Body of pancreas (tissue), 4 donors: ENCODE results near the gene SYT2. TPM values are rescaled to one million over a fixed set of nuclear protein-coding genes. Genes with fewer than 3 reads are reported as not detected.

Experiments used
- ATAC-seq: fragments of 150-250 bp; one replicate; pipeline ENCODE4 v1.9.1; 2016
- DNase-seq, 4 donors: peaks; one replicate each; pipeline ENCODE4 v3.0.0-alpha.2; 2019
- H3K27ac ChIP-seq, 4 donors: fragments of 200-600 bp; sonication (generic); 1 replicate in 3 of 4; 2 replicates in 1 of 4; pipeline versions ENCODE4 v1.5.1 to v1.6.1; 2016 to 2019; ENCODE audit warnings: mild to moderate bottlenecking in 1 of 4, mixed read lengths in 1 of 4, moderate library complexity in 1 of 4
- H3K27me3 ChIP-seq, 2 donors: fragments of 200-600 bp; sonication (generic); one replicate each; pipeline ENCODE4 v1.6.0; 2016; ENCODE audit warnings: mild to moderate bottlenecking in 1 of 2
- H3K36me3 ChIP-seq, 2 donors: fragments of 200-600 bp; sonication (generic); replicated peaks in 1 of 2; 2 replicates each; pipeline ENCODE4 v1.5.1; 2016; ENCODE audit warnings: low read depth in 2 of 2; ENCODE audit not compliant: insufficient read depth in 1 of 2
- H3K4me1 ChIP-seq: fragments of 200-600 bp; sonication (generic); one replicate; pipeline ENCODE4 v1.6.0; 2016
- H3K4me3 ChIP-seq, 2 donors: fragments of 200-600 bp; sonication (generic); 1 replicate in 1 of 2; 2 replicates in 1 of 2; pipeline ENCODE4 v1.5.1; 2016 to 2019
- H3K9me3 ChIP-seq, 3 donors: fragments of 200-600 bp; sonication (generic); 1 replicate in 2 of 3; 2 replicates in 1 of 3; pipeline ENCODE4 v1.5.1; 2016
- CTCF ChIP-seq, 7 experiments: fragments of 450-650 bp in 4 of 7; fragments of 200-600 bp in 3 of 7; sonication (generic) in 3 of 7; IDR thresholded peaks; one replicate each; pipeline ENCODE4 v1.5.1; 2016 to 2019; ENCODE audit warnings: antibody characterized with exemption in 7 of 7
- POLR2A ChIP-seq, 3 donors: fragments of 450-650 bp; IDR thresholded peaks; one replicate each; pipeline ENCODE4 v1.6.1; 2016; ENCODE audit warnings: antibody characterized with exemption in 3 of 3, mild to moderate bottlenecking in 2 of 3
- WGBS, 2 donors: methylation state at CpG; one replicate each; pipeline ENCODE4 v1.1.5; 2017; 5-methylcytosine and 5-hydroxymethylcytosine counted together
- intact Hi-C: fragments of 100-400 bp; cut with DNase I; formaldehyde crosslinking; loops from one replicate; pipeline ENCODE4 v1.15.1; 2023
- total RNA-seq, 2 donors: library from RNA; depleted of rRNA; stranded (reverse); fragments of >200 nt; gene quantifications; one replicate each; pipeline ENCODE4 v1.1.0, GENCODE V29; 2016

SYT2 gene
- total RNA-seq, 2 donors from 2014 or later: not detected

GRCh38 chr1:202701200-202701599, 9.1 kb downstream of the SYT2 start:
- Histone ChIP-seq H3K36me3 (no peaks in the 10 kb centered on the region), H3K4me3 (no peak overlapping the region), H3K27me3 (no peaks in the 10 kb centered on the region), H3K9me3 (no peaks in the 10 kb centered on the region), H3K4me1 (peaks cover 5% of the 10 kb centered on the region), H3K27ac (no peak overlapping the region)
- DNase-seq (no peak), ATAC-seq (no peak)
- intact Hi-C loops: no loop called here
- WGBS, 2 donors: 86% methylated on average over 3 of the region's 3 CpGs
- TF ChIP-seq CTCF (IDR thresholded peaks at IDR 0.05): no peak
- TF ChIP-seq POLR2A (IDR thresholded peaks at IDR 0.05): no peak

- H3K4me1 ChIP-seq: peaks cover 5% of the 10 kb centered on the region
- no peaks in the 10 kb centered on the region for H3K27me3 ChIP-seq
- no peak overlapping the region for H3K27ac ChIP-seq
- DNase-seq (no peak), ATAC-seq (no peak)
- WGBS, 2 donors: 50 to 57% methylated on average over 4 to 5 of the region's 5 CpGs
- H3K36me3 ChIP-seq: no peaks in the 10 kb centered on the region
- TF ChIP-seq POLR2A (IDR thresholded peaks at IDR 0.05) (no peak), CTCF (IDR thresholded peaks at IDR 0.05) (no peak)
- no peak overlapping the region for H3K4me3 ChIP-seq
- intact Hi-C loops: no loop called here
- H3K9me3 ChIP-seq: no peaks in the 10 kb centered on the region
These were observed 10.2 kb downstream of the SYT2 start for GRCh38 chr1:202700061-202700460.

- 53 to 72% methylated on average over 8 of the region's 8 CpGs for WGBS, 2 donors
- DNase-seq: no peak
These were observed 12.0 kb downstream of the SYT2 start for GRCh38 chr1:202698276-202698675.

GRCh38 chr1:202697038-202697437, 13.2 kb downstream of the SYT2 start:
- no peak overlapping the region for H3K27ac ChIP-seq
- ATAC-seq: peak; percentile 75
- H3K4me3 ChIP-seq: no peak overlapping the region
- TF ChIP-seq CTCF (IDR thresholded peaks at IDR 0.05) (peak in 3 of 7 experiments; percentile 6 to 24 (median 13)), POLR2A (IDR thresholded peaks at IDR 0.05) (no peak)
- no peaks in the 10 kb centered on the region for H3K27me3 ChIP-seq
- intact Hi-C loops: no loop called here
- peak; percentile 54 to 81 (median 74) for DNase-seq
- WGBS, 2 donors: 0 to 12% methylated on average over 1 to 6 of the region's 6 CpGs
- H3K9me3 ChIP-seq: no peaks in the 10 kb centered on the region
- peaks cover 5% of the 10 kb centered on the region for H3K4me1 ChIP-seq
- no peaks in the 10 kb centered on the region for H3K36me3 ChIP-seq

More at GRCh38 chr1:202698276-202698675, 12.0 kb downstream of the SYT2 start:
- no peaks in the 10 kb centered on the region for H3K36me3 ChIP-seq
- no peak for TF ChIP-seq POLR2A (IDR thresholded peaks at IDR 0.05)
- no peak for TF ChIP-seq CTCF (IDR thresholded peaks at IDR 0.05)
- no peaks in the 10 kb centered on the region for H3K9me3 ChIP-seq
- no peak overlapping the region for H3K4me3 ChIP-seq
- H3K27me3 ChIP-seq: no peaks in the 10 kb centered on the region
- intact Hi-C loops: no loop called here
- no peak for ATAC-seq
- H3K27ac ChIP-seq: no peak overlapping the region
- H3K4me1 ChIP-seq: peaks cover 5% of the 10 kb centered on the region

- no peaks in the 10 kb centered on the region for H3K27me3 ChIP-seq
- intact Hi-C loops: no loop called here
These were observed 15.9 kb downstream of the SYT2 start for GRCh38 chr1:202694314-202694713.

More at GRCh38 chr1:202694314-202694713, 15.9 kb downstream of the SYT2 start:
- Histone ChIP-seq H3K36me3 (no peaks in the 10 kb centered on the region), H3K27ac (no peak overlapping the region), H3K4me3 (no peak overlapping the region), H3K4me1 (peaks cover 5% of the 10 kb centered on the region), H3K9me3 (no peaks in the 10 kb centered on the region)
- no peak for ATAC-seq
- no peak for TF ChIP-seq POLR2A (IDR thresholded peaks at IDR 0.05)
- no peak for TF ChIP-seq CTCF (IDR thresholded peaks at IDR 0.05)
- 49 to 51% methylated on average over 5 of the region's 5 CpGs for WGBS, 2 donors
- no peak for DNase-seq
